ENCODE results near the gene SETX. TPM values are rescaled to one million over a fixed set of nuclear protein-coding genes. Genes with fewer than 3 reads are reported as not detected.

SETX gene
- total RNA-seq, 1 donor from 2014 or later, result 44.2 TPM

- DNase-seq (ENCODE audit: low read depth), result no peak
- TF ChIP-seq CTCF (IDR thresholded peaks at IDR 0.05; ENCODE audit: insufficient read depth, low read length, poor library complexity, severe bottlenecking), result no peak
- Histone ChIP-seq H3K36me3 (ENCODE audit: control insufficient read depth, insufficient read depth, low read length) (peaks cover 2% of the 10 kb centered on the region), H3K4me3 (ENCODE audit: low read depth, low read length) (no peak overlapping the region), H3K27me3 (ENCODE audit: control insufficient read depth, insufficient read depth, low read length) (no peaks in the 10 kb centered on the region)
Observed at GRCh38 chr9:132293145-132293721, 61.6 kb downstream of the SETX start.

GRCh38 chr9:132288966-132289365 is 65.8 kb downstream of the SETX start:
- no peak for DNase-seq (ENCODE audit: low read depth)
- no peaks in the 10 kb centered on the region for H3K27me3 ChIP-seq (ENCODE audit: control insufficient read depth, insufficient read depth, low read length)
- peaks cover 3% of the 10 kb centered on the region for H3K36me3 ChIP-seq (ENCODE audit: control insufficient read depth, insufficient read depth, low read length)
- no peak for TF ChIP-seq CTCF (IDR thresholded peaks at IDR 0.05; ENCODE audit: insufficient read depth, low read length, poor library complexity, severe bottlenecking)
- H3K4me3 ChIP-seq (ENCODE audit: low read depth, low read length), result no peak overlapping the region

- no peak for DNase-seq (ENCODE audit: low read depth)
- Histone ChIP-seq H3K4me3 (ENCODE audit: low read depth, low read length) (no peak overlapping the region), H3K36me3 (ENCODE audit: control insufficient read depth, insufficient read depth, low read length) (peaks cover 3% of the 10 kb centered on the region), H3K27me3 (ENCODE audit: control insufficient read depth, insufficient read depth, low read length) (no peaks in the 10 kb centered on the region)
- no peak for TF ChIP-seq CTCF (IDR thresholded peaks at IDR 0.05; ENCODE audit: insufficient read depth, low read length, poor library complexity, severe bottlenecking)
Observed at GRCh38 chr9:132288361-132288760, 66.4 kb downstream of the SETX start.

GRCh38 chr9:132287256-132287760 is 67.5 kb downstream of the SETX start:
- DNase-seq (ENCODE audit: low read depth), result no peak
- TF ChIP-seq CTCF (IDR thresholded peaks at IDR 0.05; ENCODE audit: insufficient read depth, low read length, poor library complexity, severe bottlenecking), result no peak
- H3K36me3 ChIP-seq (ENCODE audit: control insufficient read depth, insufficient read depth, low read length), result peaks cover 3% of the 10 kb centered on the region
- H3K27me3 ChIP-seq (ENCODE audit: control insufficient read depth, insufficient read depth, low read length), result no peaks in the 10 kb centered on the region
- H3K4me3 ChIP-seq (ENCODE audit: low read depth, low read length), result no peak overlapping the region

- peaks cover 3% of the 10 kb centered on the region for H3K36me3 ChIP-seq (ENCODE audit: control insufficient read depth, insufficient read depth, low read length)
Observed at GRCh38 chr9:132283863-132284262, 70.9 kb downstream of the SETX start.

More at GRCh38 chr9:132283863-132284262, 70.9 kb downstream of the SETX start:
- no peak for TF ChIP-seq CTCF (IDR thresholded peaks at IDR 0.05; ENCODE audit: insufficient read depth, low read length, poor library complexity, severe bottlenecking)
- DNase-seq (ENCODE audit: low read depth), result no peak
- H3K4me3 ChIP-seq (ENCODE audit: low read depth, low read length), result no peak overlapping the region
- no peaks in the 10 kb centered on the region for H3K27me3 ChIP-seq (ENCODE audit: control insufficient read depth, insufficient read depth, low read length)

All from kidney epithelial cell (primary cell).